ENCODE results near the gene COMTD1. TPM values are rescaled to one million over a fixed set of nuclear protein-coding genes. Genes with fewer than 3 reads are reported as not detected.

COMTD1 gene
- 10 to 100 TPM; 38.6 to 41.6 TPM for total RNA-seq

GRCh38 chr10:75235375-75236177 lies at the start of gene COMTD1:
Gene COMTD1, minus strand, starts transcription at chr10:75235957. Its CDS starts 29 bp downstream, at chr10:75235928.

GRCh38 chr10:75210282-75211006 lies 25.3 kb downstream of the COMTD1 start, which contains the start of gene VDAC2:
Gene VDAC2, plus strand, starts transcription at chr10:75210796. Its CDS starts 363 bp downstream, at chr10:75211159.

Other genes starting within 250 kb of the COMTD1 start
- 10 to 100 TPM; 13.1 to 13.2 TPM for gene SAMD8, start 124.3 kb downstream of the COMTD1 start, total RNA-seq
- gene VDAC2, start 25.2 kb downstream of the COMTD1 start, total RNA-seq = 100 to 1,000 TPM; 125 TPM
- not detected for gene ZNF503, start 165.8 kb upstream of the COMTD1 start, total RNA-seq
- not detected for gene LRMDA, start 195.7 kb upstream of the COMTD1 start, total RNA-seq

Measured in activated naive CD4-positive, alpha-beta T cell treated with anti-CD3 and anti-CD28 coated beads, Interleukin-2, amount 10 ng/mL, durations not matched to agents 5 hours and 36 hours (primary cell).